GM12801 (cell line): ENCODE measurements around the gene TASP1.

Experiments used
- CTCF ChIP-seq: IDR thresholded peaks from one replicate; pipeline ENCODE4 v1.5.1; 2011; ENCODE audit warnings: control low read depth; ENCODE audit not compliant: insufficient read length; ENCODE audit errors: extremely low read depth

Gene TASP1

GRCh38 chr20:13412806-13413445 lies 225.8 kb downstream of the TASP1 start:
- TF ChIP-seq CTCF, result no peak

GRCh38 chr20:13404293-13404692 lies 234.4 kb downstream of the TASP1 start:
- TF ChIP-seq CTCF, result no peak

- no peak for TF ChIP-seq CTCF
Observed at GRCh38 chr20:13403453-13403852, 235.3 kb downstream of the TASP1 start.

- TF ChIP-seq CTCF, result no peak
Observed at GRCh38 chr20:13402986-13403385, 235.7 kb downstream of the TASP1 start.

GRCh38 chr20:13402171-13402760 lies 236.5 kb downstream of the TASP1 start:
- TF ChIP-seq CTCF, result no peak

- no peak for TF ChIP-seq CTCF
Observed at GRCh38 chr20:13401596-13401995, 237.1 kb downstream of the TASP1 start.

GRCh38 chr20:13400453-13400852 lies 238.3 kb downstream of the TASP1 start:
- no peak for TF ChIP-seq CTCF

GRCh38 chr20:13397300-13397724 lies 241.4 kb downstream of the TASP1 start:
- TF ChIP-seq CTCF, result no peak
